Activated CD4-positive, CD25-positive, alpha-beta regulatory T cell treated with anti-CD3 and anti-CD28 coated beads, Interleukin-2, amount 50 U/mL, for 72 hours (primary cell): Measurements from ENCODE around the gene MPRIP.

Experiments
- DNase-seq: peaks from one replicate; pipeline ENCODE4 v3.0.0; 2021

The MPRIP gene

DNA sequence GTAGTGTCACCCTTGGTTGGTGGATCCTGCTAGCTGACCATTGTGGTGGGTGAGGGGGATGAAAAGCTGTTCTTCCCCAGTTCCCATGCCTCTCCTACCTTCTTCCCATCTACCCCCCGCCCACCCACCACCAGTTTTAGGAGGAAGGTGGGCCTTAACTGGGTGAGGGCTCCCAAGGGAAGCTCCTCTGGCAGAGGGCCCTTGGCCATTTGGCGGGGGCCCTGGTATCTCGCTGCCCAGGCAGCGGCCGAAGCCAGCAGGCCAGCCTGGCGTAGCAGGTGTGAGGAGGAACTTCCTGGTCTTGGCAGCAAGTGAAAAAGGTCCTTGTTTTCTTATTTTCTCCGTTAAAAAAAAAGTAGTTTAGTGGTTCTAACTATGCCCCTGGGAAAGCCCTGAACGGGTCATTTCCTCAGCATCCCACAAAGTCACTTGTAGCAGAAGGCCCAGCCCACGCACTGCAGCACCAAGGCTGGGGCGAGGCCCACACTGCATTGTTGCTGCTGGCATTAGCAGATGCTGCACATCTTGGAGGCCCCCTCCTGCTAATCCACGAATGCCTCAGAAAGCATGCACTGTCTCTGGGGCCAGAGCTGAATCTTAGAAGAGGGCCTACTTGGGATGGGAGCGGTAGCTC is 72.5 kb downstream of the MPRIP start:
- DNase-seq: no peak

DNA sequence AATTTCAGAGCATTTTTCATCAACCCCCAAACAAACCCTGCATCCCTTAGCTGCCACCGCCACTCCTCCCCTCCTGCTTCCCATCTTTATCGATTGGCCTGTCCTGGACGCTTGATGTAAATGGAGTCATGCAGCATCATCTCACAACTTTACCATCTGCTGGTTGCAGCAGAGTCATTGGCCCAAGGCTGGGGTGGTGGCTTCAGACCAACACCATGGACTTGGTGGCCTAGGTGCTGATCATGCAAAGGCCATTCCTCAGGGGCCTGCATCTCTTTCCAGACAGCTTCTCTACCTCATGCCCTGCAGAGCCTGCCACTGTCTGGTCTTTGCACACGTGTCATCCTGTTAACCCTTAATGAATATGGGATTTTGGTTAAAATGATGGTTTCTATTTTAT is 73.4 kb downstream of the MPRIP start:
- no peak for DNase-seq

DNA sequence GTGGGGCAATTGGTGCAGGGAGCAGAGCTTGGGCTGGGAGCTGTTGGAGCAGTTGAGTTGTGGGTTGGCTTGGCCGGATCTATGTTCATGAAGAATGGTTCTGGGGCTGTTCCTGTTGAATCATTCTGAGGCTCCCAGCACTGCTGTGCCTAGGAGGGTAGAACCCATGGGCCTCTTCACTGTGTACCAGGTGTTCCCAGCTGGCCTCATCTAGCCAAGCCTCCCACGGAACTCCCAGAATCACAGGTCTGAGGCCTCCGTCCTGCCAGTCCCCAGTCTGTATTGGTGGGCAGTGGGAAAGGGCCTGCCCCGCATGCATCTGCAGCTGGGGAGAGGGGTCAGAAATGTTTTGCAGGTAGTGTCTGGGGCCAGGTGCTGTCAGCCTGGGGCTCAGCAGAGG is 74.1 kb downstream of the MPRIP start:
- DNase-seq: no peak

GRCh38 chr17:17117923-17118322 is 75.7 kb downstream of the MPRIP start:
- DNase-seq: no peak

DNA sequence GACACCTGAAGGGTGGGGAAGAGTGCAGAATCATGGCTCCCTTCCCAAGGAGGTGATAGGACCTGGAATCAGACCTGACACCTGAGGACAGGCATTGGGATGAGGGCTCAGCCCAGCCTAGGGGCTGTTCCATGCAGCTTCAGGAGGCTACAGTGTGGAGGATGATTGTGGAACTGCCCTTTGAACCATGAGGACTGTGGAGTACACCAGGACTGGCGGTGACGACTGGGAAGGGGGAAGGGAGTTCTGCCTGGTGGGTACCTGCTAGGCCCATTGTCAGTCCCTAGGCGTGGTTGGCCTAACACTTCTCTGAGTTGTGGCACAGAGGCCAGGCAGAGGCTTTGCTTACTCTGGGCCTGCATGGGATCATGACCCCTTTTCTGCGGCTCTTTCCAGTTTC is 76.1 kb downstream of the MPRIP start:
- no peak for DNase-seq

GRCh38 chr17:17119106-17119505 is 76.8 kb downstream of the MPRIP start:
- no peak for DNase-seq

- peak; percentile 54 for DNase-seq
Measured at GRCh38 chr17:17119533-17119932, 77.3 kb downstream of the MPRIP start.

GRCh38 chr17:17120294-17120693 is 78.0 kb downstream of the MPRIP start:
- no peak for DNase-seq

DNA sequence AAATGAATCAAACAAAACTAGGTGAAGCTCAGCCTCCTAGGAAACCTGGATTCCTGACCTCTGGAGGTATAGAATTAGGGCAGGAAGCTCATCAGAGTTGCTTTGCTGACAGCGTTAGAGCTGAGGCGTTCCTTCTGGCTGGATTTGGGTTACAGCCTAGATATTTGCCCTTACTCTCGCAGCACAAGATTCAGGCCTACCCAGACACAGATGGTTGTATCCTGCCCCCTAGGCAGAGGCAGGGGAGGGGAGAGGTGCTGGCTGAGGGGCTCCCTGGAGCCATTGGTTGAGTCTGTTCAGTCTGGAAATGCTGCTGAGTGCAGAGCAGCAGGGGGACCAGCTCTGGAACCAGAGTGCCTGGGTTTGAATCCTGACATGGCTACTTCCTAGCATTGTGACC is 78.4 kb downstream of the MPRIP start:
- no peak for DNase-seq

GRCh38 chr17:17121162-17121561 is 78.9 kb downstream of the MPRIP start:
- no peak for DNase-seq

- no peak for DNase-seq
Measured at GRCh38 chr17:17122781-17123483, 80.7 kb downstream of the MPRIP start.

DNA sequence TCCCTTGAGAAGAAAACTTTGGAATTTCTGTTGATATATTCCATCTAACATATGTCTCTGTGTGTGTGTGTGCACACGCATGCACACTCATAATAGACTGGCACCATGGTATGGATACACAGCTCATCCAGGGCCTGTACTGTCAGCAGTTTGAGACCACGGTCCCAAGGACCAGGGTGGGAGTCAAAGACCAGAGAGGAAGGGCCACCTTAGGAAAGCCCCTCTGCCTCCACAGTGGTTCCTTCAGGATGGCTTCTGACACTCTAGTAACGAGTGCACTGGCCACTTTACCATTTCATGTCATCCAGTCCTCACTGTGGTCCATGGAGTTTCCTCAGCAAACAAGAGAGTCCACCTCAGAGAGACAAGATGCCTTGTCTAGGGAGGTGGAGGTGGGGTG is 82.1 kb downstream of the MPRIP start:
- no peak for DNase-seq

- no peak for DNase-seq
Measured at GRCh38 chr17:17125136-17126084, 83.2 kb downstream of the MPRIP start.

GRCh38 chr17:17126131-17127110 is 84.2 kb downstream of the MPRIP start:
- DNase-seq: no peak

DNA sequence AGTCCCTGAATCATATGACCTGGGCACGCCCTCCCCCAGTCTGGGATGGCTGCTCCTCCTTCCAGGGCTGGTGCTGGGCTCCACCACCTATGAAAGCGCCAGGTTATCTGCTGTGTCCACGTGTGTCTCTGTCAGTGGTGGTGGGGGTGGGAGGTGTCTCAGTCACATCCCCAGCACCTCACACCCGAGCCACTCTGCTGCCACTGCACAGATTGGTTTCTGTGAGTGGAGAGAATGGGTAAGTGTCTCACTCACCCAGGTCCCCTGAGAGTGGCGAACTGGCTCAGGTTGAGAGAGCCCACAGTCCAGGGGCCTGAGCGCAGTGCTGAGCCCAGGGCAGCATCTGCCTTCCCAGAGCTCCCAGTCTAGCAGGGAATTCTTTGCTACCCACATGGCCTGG is 84.9 kb downstream of the MPRIP start:
- DNase-seq: no peak

GRCh38 chr17:17127730-17128291 is 85.6 kb downstream of the MPRIP start:
- DNase-seq: no peak

DNA sequence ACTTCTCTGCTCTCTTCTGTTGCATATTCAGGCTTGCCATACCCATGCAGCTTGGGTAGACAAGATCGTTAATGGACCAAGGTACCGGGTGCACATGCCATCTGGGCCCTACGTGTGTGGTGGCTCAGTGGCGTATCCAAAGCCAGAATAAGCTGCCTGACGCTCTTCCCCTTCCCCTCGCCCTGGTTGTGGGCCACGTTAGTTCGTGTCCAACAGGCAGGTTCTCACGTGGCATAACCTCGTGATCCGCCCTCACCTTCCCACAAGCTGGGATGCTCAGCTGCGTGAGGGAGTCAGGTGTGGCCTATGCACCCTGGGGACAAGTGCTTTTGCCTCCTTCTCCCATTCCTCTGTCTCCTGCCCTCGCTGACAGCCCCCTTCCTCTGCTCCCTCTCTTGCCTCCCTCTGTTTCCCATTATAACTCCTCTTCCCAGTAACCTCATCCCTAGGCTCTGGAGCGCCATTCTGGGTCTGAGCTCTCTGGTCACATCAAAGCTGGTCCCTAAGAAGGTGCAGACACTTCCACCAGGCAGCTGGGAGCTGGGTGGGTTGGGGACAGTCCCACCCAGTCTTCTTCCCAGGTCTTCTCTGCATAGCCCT is 86.3 kb downstream of the MPRIP start:
- no peak for DNase-seq

DNA sequence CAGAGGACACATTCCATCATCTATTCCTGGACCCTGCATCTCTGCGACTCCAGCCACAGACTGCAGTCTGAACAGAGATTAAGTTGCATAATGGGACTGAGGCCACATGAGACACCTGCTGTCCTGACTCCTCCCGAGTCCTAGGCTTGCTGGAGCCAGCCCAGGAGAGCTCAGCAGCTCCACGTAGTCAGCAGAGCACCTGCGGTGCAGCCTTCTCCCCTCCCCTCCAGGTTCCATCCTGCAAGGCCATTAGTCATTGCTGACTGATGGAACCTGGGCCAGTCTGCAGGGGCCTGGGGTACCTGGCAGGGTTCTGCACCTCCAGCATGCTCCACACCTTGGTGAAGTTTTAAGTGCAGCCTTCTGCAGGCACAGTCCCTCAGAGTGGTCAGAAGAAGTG is 87.2 kb downstream of the MPRIP start:
- no peak for DNase-seq

GRCh38 chr17:17130077-17130844 is 88.0 kb downstream of the MPRIP start:
- DNase-seq: no peak

DNA sequence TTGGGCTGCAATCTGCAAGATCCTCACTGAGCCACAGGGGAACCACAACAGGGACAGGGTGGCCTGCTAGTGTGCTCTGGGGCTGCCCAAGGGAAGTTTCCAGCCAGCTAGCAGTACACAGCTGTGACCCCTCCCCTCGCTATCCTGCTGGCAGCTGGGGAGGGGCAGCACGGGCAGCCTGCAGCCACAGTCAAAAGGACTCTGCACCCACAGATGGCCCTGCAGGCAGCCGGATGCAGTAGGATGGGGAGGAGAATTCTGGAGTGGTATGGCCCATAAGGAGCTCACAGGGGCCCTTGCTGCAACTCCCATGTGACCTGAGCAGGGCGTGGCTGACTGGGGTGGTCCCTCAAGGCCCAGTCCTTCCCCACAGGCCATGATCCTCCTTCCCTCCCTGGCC is 89.6 kb downstream of the MPRIP start:
- DNase-seq: no peak

GRCh38 chr17:17132746-17133145 is 90.5 kb downstream of the MPRIP start:
- DNase-seq: no peak
